ENCODE measurements around the gene MRPS30. TPM values are rescaled to one million over a fixed set of nuclear protein-coding genes. Genes with fewer than 3 reads are reported as not detected.
A peak's percentile ranks its signal among the peaks of the same experiment; 100 is the strongest.
"Not testable (repeated sequence)": the region's sequence is repeated elsewhere in the genome, so short reads cannot be mapped to it uniquely, and the experiment has no call there.

MRPS30 gene
- 100 to 1,000 TPM in 1 of 3 donors, 10 to 100 TPM in 2; 63.7 to 144 (median 63.9) TPM for total RNA-seq

- Histone ChIP-seq H3K4me3 (peak within 1 kb of the TSS; percentile 85 to 98 (median 97)), H3K27ac (peak within 1 kb of the TSS; percentile 85 to 95), H3K4me1 (no peaks in the 10 kb centered on the region), H3K36me3 (no peaks in the 10 kb centered on the region), H3K9me3 (no peaks in the 10 kb centered on the region), H3K27me3 (no peaks in the 10 kb centered on the region)
- intact Hi-C loops (cut with DNase I; ENCODE audit: low total_unique reads): no loop called here
- peak; percentile 87 to 95 for DNase-seq (ENCODE audit: low spot score in 2 of 2)
- peak; percentile 81 to 87 (median 82) for TF ChIP-seq POLR2AphosphoS5 (IDR thresholded peaks at IDR 0.05)
- no peak for TF ChIP-seq POLR2A (IDR thresholded peaks at IDR 0.05)
- TF ChIP-seq CTCF (IDR thresholded peaks at IDR 0.05): peak in 1 of 3 donors; percentile 8
Observed at GRCh38 chr5:44808435-44809214, at the start of gene MRPS30. Gene MRPS30, plus strand, starts transcription at chr5:44808947. Its CDS starts 16 bp downstream, at chr5:44808963.

- no peaks in the 10 kb centered on the region for H3K27me3 ChIP-seq
- no peak for DNase-seq (ENCODE audit: low spot score in 2 of 2)
- intact Hi-C loops (cut with DNase I; ENCODE audit: low total_unique reads): no loop called here
Observed at GRCh38 chr5:44769200-44769876, 39.4 kb upstream of the MRPS30 start.

GRCh38 chr5:44769877-44770209 is 38.9 kb upstream of the MRPS30 start:
- intact Hi-C loops (cut with DNase I; ENCODE audit: low total_unique reads): no loop called here
- H3K27me3 ChIP-seq: no peaks in the 10 kb centered on the region
- H3K4me3 ChIP-seq: no peak overlapping the region
- no peak overlapping the region for H3K27ac ChIP-seq
- no peak for DNase-seq (ENCODE audit: low spot score in 2 of 2)
- no peaks in the 10 kb centered on the region for H3K4me1 ChIP-seq
- H3K9me3 ChIP-seq: no peaks in the 10 kb centered on the region
- TF ChIP-seq CTCF (IDR thresholded peaks at IDR 0.05) (no peak), POLR2A (IDR thresholded peaks at IDR 0.05) (no peak), POLR2AphosphoS5 (IDR thresholded peaks at IDR 0.05) (no peak)
- H3K36me3 ChIP-seq: no peaks in the 10 kb centered on the region

More at GRCh38 chr5:44769200-44769876, 39.4 kb upstream of the MRPS30 start:
- H3K4me1 ChIP-seq: no peaks in the 10 kb centered on the region
- H3K4me3 ChIP-seq: no peak overlapping the region
- no peak for TF ChIP-seq POLR2A (IDR thresholded peaks at IDR 0.05)
- no peak for TF ChIP-seq CTCF (IDR thresholded peaks at IDR 0.05)
- no peak for TF ChIP-seq POLR2AphosphoS5 (IDR thresholded peaks at IDR 0.05)
- H3K9me3 ChIP-seq: no peaks in the 10 kb centered on the region
- no peak overlapping the region for H3K27ac ChIP-seq
- H3K36me3 ChIP-seq: no peaks in the 10 kb centered on the region

- no peaks in the 10 kb centered on the region for H3K9me3 ChIP-seq
- H3K4me1 ChIP-seq: no peaks in the 10 kb centered on the region
- no peaks in the 10 kb centered on the region for H3K27me3 ChIP-seq
- no peaks in the 10 kb centered on the region for H3K36me3 ChIP-seq
- H3K27ac ChIP-seq: peak overlapping the region in 1 of 2 donors; percentile 38
- H3K4me3 ChIP-seq: no peak overlapping the region
- TF ChIP-seq POLR2A (IDR thresholded peaks at IDR 0.05) (no peak), POLR2AphosphoS5 (IDR thresholded peaks at IDR 0.05) (no peak), CTCF (IDR thresholded peaks at IDR 0.05) (no peak)
- no peak for DNase-seq (ENCODE audit: low spot score in 2 of 2)
- intact Hi-C loops (cut with DNase I; ENCODE audit: low total_unique reads): no loop called here
Observed at GRCh38 chr5:44770780-44771717, 37.7 kb upstream of the MRPS30 start.

GRCh38 chr5:44772397-44772796 is 36.4 kb upstream of the MRPS30 start:
- H3K9me3 ChIP-seq; DNase-seq (ENCODE audit: low spot score in 2 of 2); H3K4me1 ChIP-seq; H3K27me3 ChIP-seq; intact Hi-C loops (cut with DNase I; ENCODE audit: low total_unique reads); H3K36me3 ChIP-seq; H3K4me3 ChIP-seq; H3K27ac ChIP-seq: not testable (repeated sequence)

All from breast epithelium (tissue), 4 donors.